A204.1 (cell line): ENCODE measurements around the gene TBC1D2.

Experiments
- FAIRE-seq: peaks from 2 replicates; lab custom pipeline; 2012; peaks lifted over from hg19 to GRCh38; lab: Jason Lieb, UNC

The TBC1D2 gene

DNA sequence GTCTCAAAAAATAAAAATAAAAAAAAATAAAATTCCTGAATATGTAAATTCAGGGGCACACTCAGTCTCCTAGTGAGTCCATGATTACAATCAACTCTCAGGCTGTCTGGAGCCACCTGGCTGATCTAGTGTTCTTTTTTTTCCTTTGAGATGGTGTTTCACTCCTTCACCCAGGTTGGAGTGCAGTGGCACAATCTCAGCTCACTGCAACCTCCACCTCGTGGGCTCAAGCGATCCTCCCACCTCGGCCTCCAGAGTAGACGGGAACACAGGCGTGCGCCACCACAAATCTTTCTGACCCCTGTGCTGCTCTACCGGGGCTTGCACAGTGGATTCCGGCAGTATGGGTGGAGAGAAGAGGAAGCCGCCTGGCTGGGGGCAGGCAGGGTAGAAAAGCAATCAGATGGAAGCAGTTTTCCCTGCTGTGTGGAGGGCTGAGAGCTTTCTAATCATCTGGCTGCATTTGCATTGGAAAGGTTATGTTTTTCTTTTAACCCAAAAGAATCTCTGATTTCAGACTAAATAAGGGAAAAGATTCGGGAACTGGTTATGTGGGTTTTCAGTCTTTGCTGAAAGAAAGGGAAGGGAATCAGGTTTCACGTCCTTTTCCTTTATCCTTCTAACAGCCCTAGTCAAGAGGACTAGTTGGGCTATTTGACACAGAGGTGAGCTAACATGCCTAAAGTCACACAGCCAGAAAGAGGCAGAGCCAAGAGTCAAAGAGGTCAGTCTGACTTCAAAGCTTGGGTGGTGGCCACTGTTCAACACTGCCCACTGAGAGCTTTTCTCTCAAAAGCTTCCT lies 36.7 kb downstream of the TBC1D2 start:
- no peak for FAIRE-seq

DNA sequence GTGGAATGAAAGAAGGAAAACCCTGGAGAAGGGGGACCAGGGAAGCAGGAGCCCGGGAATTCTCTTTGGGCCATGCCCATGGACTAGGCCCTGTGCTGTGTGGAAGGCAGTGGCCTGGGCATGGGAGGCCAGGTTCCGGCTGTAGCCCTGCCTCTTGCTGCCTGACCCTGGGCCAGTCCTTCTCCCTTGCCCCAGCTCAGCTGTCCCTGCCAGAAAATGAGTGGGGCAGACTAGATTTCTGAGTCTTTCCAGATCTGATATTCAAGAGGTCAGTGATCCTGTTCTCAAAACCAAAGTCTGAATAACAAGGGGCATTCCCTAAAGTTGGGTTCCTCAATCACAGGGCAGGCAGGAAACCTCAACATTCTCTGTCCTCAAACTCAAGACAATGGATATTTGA lies 38.2 kb downstream of the TBC1D2 start:
- no peak for FAIRE-seq

- FAIRE-seq, result no peak
These were observed 39.1 kb downstream of the TBC1D2 start for GRCh38 chr9:98216391-98216790.

GRCh38 chr9:98215821-98216220 lies 39.6 kb downstream of the TBC1D2 start:
- FAIRE-seq, result no peak

DNA sequence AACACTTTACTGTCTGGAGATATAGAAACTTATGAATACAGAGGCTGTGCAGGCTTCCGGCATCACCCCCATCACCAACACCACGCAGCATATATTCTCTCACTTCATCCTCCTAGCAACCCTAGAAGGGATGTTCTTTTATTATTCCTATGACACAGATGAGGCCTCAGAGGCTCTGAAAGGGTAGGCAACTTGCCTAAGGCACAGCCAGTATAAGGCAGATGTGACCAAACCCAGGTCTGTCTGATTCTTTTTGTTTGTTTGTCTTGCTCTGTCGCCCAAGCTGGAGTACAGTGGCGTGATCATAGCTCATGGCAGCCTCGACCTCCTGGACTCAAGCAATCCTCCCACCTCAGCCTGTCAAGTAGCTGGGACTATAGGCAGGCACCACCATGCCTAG lies 40.2 kb downstream of the TBC1D2 start:
- FAIRE-seq, result no peak

DNA sequence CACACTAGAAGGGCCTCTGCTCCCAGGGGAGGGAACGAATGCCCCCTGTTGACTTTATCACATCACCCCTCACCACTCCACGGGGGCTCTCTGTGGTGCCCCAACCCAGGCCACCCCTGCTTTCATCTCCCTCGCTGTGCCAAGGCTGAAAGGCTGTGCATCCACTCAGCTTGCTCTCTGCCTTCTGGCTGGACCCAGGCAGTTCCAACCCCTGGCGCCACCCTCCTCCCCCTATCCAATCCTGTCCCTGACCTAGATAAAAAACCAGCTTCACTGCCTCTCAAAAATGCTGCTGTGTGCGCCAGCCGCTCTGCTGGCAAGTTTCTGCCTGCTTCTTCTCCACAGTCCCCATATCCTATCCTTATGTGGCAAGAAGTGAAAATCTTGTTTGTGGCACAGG lies 40.6 kb downstream of the TBC1D2 start:
- FAIRE-seq, result no peak

DNA sequence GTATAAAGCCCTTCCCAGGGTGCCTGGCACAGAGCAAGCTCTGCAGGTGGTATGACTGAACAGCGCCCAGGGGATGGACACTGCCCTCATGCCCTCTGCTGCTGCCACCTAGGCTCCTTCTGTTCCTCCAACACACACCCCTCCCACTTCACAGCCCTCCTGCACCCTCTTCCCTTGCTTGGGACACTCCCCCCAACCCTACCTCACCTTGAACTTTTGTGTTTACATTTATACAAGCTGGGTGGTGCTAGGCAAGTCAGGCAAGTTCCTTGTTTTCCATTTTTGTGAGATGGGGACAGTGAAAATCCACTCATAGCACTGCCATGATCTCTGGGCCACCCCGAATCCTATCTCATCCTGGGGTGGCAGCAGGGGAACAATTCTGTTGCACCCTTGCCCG lies 44.2 kb downstream of the TBC1D2 start:
- no peak for FAIRE-seq

GRCh38 chr9:98210435-98210834 lies 45.0 kb downstream of the TBC1D2 start:
- no peak for FAIRE-seq

GRCh38 chr9:98209530-98209929 lies 45.9 kb downstream of the TBC1D2 start:
- no peak for FAIRE-seq

GRCh38 chr9:98208635-98209034 lies 46.8 kb downstream of the TBC1D2 start:
- FAIRE-seq, result no peak

DNA sequence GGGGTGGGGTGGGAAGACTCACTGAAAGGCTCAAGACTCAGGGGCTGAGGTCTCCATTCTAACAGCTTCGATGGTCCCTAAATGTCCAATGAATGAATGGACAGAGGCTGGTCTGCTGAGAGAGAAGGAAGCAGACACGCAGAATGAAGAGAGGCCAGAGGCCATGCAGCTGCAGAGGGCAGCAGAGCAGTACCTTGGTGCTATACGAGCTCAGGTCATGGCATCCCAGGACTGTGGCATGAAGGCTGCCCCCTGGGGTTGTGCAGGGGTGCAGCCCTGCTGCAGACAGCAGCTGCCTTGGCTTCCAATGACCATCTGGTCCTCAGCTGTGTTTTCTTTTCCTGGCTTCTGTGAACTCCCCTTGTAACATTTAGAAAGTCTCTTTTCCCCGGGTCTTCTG lies 47.8 kb downstream of the TBC1D2 start:
- FAIRE-seq, result no peak

DNA sequence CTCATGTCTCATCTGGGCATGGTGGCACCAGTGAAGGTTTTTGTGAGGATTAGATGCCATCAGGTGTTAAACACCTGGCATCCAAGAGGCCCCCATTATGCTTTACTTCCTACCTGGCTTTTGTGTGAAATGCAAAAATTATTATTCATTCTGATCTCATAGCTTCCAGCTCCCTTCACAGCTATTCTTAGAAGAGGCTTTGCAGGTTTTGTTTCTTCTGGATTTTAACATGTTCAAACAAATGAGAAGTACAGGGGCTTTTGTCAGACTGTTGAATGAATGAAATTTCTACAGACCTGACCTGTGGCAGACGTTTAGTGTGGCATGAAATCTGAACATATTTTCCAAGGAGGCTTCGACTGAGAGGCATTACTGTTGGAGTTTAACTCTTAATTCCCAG lies 48.7 kb downstream of the TBC1D2 start:
- no peak for FAIRE-seq

DNA sequence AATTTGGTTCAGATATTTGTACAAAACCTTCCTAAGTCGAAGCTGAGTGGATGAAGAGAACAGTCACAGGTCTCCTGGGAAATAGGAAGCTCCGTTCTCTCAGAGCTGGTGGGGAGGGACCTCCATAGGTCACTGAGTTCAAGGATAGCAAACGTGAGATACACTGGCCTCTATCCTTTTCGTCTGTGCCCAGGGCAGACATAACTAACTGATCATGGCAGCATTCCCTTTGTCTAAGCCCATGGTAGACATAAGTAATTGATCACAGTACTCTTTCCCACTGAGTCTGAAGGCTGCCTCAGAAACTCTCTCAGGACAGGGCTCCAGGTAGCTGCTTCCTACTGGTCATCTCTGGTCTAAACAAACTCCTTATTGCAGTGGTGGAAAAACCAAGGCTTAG lies 50.8 kb downstream of the TBC1D2 start:
- no peak for FAIRE-seq

DNA sequence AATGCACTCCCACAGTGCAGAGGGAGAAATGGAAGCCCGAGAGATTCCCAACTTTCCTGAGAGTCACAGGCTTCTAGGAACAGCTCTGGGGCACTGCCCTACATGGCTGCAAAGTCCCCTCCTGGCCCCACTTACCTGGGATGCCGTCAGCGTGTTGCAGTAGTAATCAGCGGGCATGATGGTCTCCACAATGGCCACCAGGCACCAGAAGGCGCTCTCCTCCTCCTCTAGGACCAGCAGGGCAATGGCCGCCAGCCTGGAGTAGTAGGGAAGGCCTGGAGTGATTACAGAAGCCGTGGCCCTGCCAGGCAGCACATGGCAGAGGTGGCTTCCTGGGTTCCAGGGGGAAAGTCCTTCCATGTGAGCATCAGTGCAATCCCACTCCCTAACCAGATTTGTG lies 52.3 kb downstream of the TBC1D2 start:
- FAIRE-seq, result no peak

GRCh38 chr9:98202252-98202651 lies 53.2 kb downstream of the TBC1D2 start:
- FAIRE-seq, result no peak

DNA sequence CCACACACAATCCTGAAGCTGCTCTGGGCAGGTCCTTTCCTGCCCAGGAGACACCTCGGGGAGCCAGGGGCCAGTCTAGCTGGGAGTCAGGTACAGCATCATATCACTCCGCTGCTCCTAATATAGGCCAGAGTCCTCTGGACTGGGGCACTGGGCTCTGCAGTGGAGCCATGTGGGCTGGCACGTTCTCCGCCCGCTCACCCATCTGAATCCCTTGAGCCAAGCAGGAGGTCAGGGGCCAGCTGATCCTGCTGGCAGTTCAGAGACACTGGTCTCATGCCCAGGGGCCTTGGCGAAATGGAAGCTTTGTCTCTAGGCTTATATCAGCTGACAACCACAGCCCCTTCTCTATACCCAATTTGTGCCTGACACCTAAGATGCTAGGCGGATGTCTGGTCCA lies 53.7 kb downstream of the TBC1D2 start:
- FAIRE-seq, result no peak

DNA sequence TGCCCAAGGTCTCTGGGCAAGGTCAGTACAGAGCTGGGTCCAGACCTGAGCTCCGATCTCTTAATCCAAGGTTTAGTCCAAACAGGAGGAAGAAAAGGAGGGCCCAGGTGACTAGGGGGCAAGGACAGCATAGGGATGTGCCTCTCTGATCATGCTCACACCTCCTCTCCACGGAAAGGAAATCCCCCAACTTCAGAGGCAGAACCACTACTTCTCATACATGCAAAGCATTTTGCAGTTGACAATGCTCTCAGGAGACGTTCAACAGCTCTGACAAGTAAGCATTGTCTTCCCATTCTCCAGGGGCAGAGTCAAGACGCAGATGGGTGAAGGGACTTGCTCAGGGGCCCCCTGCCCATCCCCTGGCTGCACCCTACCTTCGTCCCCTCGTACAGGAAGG lies 54.3 kb downstream of the TBC1D2 start:
- FAIRE-seq, result no peak

DNA sequence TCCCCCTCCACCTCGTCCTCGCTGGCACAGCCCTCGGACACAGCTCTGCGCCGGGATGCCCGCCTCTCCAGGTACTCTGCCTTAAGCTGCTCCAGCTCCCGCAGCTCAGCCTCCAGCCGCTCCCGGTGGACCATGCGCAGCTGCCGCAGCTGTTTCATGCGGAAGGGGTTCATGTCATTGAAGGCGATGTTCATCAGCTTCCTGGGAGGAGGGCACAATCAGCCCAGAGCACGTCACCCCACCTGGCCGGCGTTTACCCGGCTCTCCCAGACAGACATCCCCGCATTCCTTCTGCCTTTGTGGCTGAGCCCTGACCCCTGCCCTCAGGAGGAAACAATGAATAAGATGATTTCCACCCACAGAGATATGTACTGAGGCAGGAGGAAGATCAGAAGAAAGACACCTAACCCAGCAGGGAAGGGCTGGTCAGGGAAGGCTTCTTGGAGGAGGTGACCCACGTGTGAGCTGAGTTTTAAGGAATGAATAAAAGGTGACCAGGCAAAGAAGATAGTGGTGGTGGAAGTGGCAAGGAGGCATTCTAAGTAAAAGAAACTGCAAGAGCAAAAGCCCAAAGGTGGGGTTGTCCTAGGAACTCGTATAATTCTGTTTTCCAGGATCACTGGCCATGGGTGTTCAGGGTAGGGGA lies 55.9 kb downstream of the TBC1D2 start:
- FAIRE-seq, result no peak

DNA sequence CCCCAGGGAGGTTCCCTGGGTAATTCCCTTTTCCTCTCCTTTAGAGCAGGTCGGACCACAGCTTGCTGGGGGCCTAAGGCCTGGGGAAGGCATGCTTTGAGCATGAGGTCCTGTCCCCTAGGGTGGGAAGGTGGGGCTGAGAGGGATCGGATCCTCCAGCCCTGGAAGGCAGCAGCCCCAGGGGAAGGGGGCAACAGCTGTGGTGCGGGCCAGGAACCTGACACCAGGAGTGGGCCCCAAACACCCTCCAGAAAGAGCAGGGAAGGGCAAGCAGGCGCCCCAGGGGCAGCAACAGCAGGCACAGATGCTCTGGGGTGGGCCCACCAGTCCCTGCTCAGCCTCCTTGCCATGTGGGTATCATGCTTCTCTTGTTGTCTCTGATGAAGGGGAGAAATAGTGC lies 59.8 kb downstream of the TBC1D2 start:
- FAIRE-seq, result no peak

DNA sequence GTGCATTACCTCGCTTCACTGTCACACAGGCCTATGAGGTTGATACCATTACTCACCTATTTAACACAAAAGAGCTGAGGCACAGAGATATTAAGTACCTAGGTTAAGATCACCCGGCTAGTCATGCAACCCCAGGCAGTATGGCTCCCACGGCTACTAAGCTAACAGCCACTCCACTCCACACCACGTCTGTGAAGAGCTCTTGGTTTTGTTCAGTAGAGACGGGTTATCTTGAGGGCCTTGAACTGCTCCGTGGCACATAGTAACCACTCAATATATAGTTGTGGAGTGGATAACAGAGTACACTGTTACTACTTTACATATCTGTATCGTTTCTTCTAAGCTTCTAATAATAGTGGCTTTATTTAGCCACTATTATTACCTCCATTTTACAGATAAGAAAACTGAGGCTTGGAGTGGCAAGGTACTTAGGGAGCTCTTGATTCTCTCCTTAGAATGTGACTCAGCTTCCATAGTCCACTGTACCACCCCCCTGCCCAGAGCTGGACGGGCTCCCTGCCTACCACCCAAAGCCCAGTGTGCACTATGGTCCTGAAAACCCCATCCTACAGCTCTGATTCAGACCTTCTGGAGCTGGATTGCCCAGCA lies 62.0 kb downstream of the TBC1D2 start:
- FAIRE-seq, result no peak

DNA sequence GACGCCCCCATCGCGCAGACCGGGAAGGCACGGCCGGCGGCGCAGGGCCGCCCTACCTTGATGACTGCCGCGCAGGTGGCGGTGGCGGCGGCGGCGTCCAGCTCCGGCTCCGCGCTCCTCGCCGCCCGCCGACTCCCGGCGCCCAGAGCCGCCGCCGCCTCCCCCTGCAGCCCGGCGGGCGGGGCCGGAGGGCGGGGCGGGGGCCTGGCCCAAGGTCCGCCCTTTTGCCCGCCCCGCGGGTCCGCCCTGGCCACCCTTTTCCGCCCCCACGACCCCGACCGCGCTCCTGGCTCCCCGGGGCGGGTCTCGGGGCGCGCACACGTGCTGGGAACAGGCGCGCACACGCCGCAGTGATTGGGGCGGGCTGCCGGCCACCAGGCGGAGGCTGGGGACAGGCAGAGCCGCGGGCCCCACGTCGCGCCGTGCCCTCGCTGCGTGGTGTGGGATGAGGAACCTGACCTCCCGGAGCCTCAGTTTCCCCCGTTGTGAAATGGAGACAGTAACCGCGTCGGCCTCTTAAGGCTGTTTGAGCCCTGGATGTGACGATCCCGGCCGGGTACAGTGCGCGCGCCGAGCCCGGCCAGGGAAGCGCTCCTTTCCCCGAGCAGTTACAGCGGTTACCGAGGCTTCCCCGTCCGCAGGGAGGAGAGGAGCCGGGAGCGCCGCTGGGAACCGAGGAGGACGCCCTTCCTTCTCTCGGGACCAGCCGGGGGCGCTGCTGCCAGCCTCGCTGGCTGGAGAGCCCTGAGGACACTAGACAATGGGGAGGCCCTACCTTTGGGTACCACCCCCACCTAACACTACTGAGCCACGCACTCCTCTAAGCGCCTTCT lies 62.7 kb downstream of the TBC1D2 start, which contains the start of gene CORO2A:
CORO2A (minus strand) TSS at position 135 of the 833 bp plus-strand sequence. CDS start 34,977 bp downstream, outside the sequence.
- no peak for FAIRE-seq

- FAIRE-seq, result no peak
These were observed 63.6 kb downstream of the TBC1D2 start for GRCh38 chr9:98191671-98192502.
